PC-9 (cell line): ENCODE data around the gene PPP1CC. TPM values are rescaled to one million over a fixed set of nuclear protein-coding genes. Genes with fewer than 3 reads are reported as not detected.

Experiments used
- BruUV-seq: library from RNA; stranded (reverse); fragments of 400-500 nt; replicated peaks from 2 replicates; lab custom pipeline; 2021; lab: Mats Ljungman, UMichigan
- CTCF ChIA-PET: fragments of 300-600 bp; sonication (Branson Sonifier 250); formaldehyde crosslinking; loops from one replicate; lab custom pipeline; 2022; ENCODE audit warnings: antibody characterized with exemption; lab: Charles Lee
- POLR2A ChIA-PET: fragments of 300-600 bp; sonication (Branson Sonifier 250); formaldehyde crosslinking; loops from one replicate; lab custom pipeline; 2022; ENCODE audit warnings: antibody characterized with exemption; ENCODE audit not compliant: unreplicated experiment; lab: Charles Lee
- DNase-seq, 2 experiments: peaks; one replicate each; pipeline versions ENCODE4 v3.0.0 to v3.0.0-alpha.2; 2015 to 2022; ENCODE audit warnings: mixed read lengths in 1 of 2
- H2AFZ ChIP-seq: fragments of 200-600 bp; sonication (generic); 2 replicates; pipeline ENCODE4 v1.8.1; 2017; ENCODE audit warnings: antibody characterized with exemption
- H3F3A ChIP-seq: fragments of 200-600 bp; sonication (generic); 2 replicates; pipeline ENCODE4 v1.8.1; 2017; ENCODE audit warnings: antibody characterized with exemption, mild to moderate bottlenecking, low read depth; ENCODE audit not compliant: insufficient read depth
- H3K27ac ChIP-seq: fragments of 200-600 bp; sonication (generic); 2 replicates; pipeline ENCODE4 v1.6.1; 2016; ENCODE audit warnings: mixed run types
- H3K27me3 ChIP-seq: fragments of 200-600 bp; sonication (generic); 2 replicates; pipeline ENCODE4 v1.6.1; 2016; ENCODE audit warnings: low read depth, mixed run types; ENCODE audit not compliant: insufficient read depth
- H3K36me3 ChIP-seq: fragments of 200-600 bp; sonication (generic); 2 replicates; pipeline ENCODE4 v1.6.1; 2016; ENCODE audit warnings: low read depth, mixed run types
- H3K4me1 ChIP-seq: fragments of 200-600 bp; sonication (generic); replicated peaks from 2 replicates; pipeline ENCODE4 v1.6.1; 2016; ENCODE audit warnings: mixed run types; ENCODE audit not compliant: insufficient read depth
- H3K4me2 ChIP-seq: fragments of 200-600 bp; sonication (generic); 2 replicates; pipeline ENCODE4 v1.6.1; 2017; ENCODE audit warnings: mixed run types
- H3K4me3 ChIP-seq: fragments of 200-600 bp; sonication (generic); 2 replicates; pipeline ENCODE4 v1.6.1; 2016; ENCODE audit warnings: mixed run types
- H3K79me2 ChIP-seq: fragments of 200-600 bp; sonication (generic); 2 replicates; pipeline ENCODE4 v1.6.1; 2017; ENCODE audit warnings: low read depth, mixed run types
- H3K9me2 ChIP-seq: fragments of 200-600 bp; sonication (generic); 2 replicates; pipeline ENCODE4 v1.8.1; 2017; ENCODE audit warnings: mild to moderate bottlenecking; ENCODE audit not compliant: insufficient read depth
- H3K9me3 ChIP-seq: fragments of 200-600 bp; sonication (generic); 2 replicates; pipeline ENCODE4 v1.8.1; 2016; ENCODE audit warnings: low read depth; ENCODE audit not compliant: insufficient read depth
- H4K20me1 ChIP-seq: fragments of 200-600 bp; sonication (generic); 2 replicates; pipeline ENCODE4 v1.8.1; 2017; ENCODE audit not compliant: insufficient read depth
- CTCF ChIP-seq: fragments of 200-600 bp; sonication (generic); conservative IDR thresholded peaks from 2 replicates; pipeline ENCODE4 v1.6.1; 2017; ENCODE audit warnings: mixed run types, antibody characterized with exemption, mild to moderate bottlenecking, moderate library complexity
- EZH2 ChIP-seq: fragments of 200-600 bp; sonication (generic); IDR thresholded peaks from 2 replicates; pipeline ENCODE4 v1.8.0; 2017; ENCODE audit warnings: antibody characterized with exemption, low read depth
- intact Hi-C: fragments of 100-400 bp; cut with micrococcal nuclease; formaldehyde crosslinking; loops from one replicate; pipeline ENCODE4 v1.10.0; 2022; ENCODE audit not compliant: unreplicated experiment
- total RNA-seq: library from RNA; stranded (reverse); gene quantifications from 2 replicates; pipeline ENCODE4 v1.2.3, GENCODE V29; 2021

Gene PPP1CC
- total RNA-seq, 1 experiment from 2014 or later = 170 TPM

GRCh38 chr12:110708917-110709316 lies 33.8 kb downstream of the PPP1CC start:
- DNase-seq = no peak
- H3K79me2 ChIP-seq = no peaks in the 10 kb centered on the region
- H3K4me2 ChIP-seq = no peak overlapping the region
- no peaks in the 10 kb centered on the region for H3K27me3 ChIP-seq
- no peaks in the 10 kb centered on the region for H4K20me1 ChIP-seq
- no peak overlapping the region for H2AFZ ChIP-seq
- BruUV-seq = no TSS peak
- no peaks in the 10 kb centered on the region for H3K9me2 ChIP-seq
- H3K4me1 ChIP-seq = no peaks in the 10 kb centered on the region
- TF ChIP-seq EZH2 = no peak
- TF ChIP-seq CTCF = no peak
- no peaks in the 10 kb centered on the region for H3K36me3 ChIP-seq
- H3F3A ChIP-seq = no peaks in the 10 kb centered on the region
- no peak overlapping the region for H3K4me3 ChIP-seq
- intact Hi-C loops = loop anchor here (10.0 kb wide), 1 partner anchor 116 kb away; no protein-coding TSS in a partner anchor
- no peaks in the 10 kb centered on the region for H3K9me3 ChIP-seq
- POLR2A ChIA-PET = interaction anchor here (0.6 kb wide), 1 partner anchor 207 kb away, joined by 11 read pairs; the partner anchor contains the start of genes RAD9B and VPS29
- no peak overlapping the region for H3K27ac ChIP-seq
- CTCF ChIA-PET = no interaction called here

GRCh38 chr12:110705309-110705708 lies 37.4 kb downstream of the PPP1CC start:
- ChIA-PET POLR2A (no interaction called here), CTCF (interaction anchor here (0.6 to 1.3 kb wide), 2 partner anchors 122 to 227 kb away, joined by 4 to 5 read pairs; no protein-coding TSS in a partner anchor)
- H4K20me1 ChIP-seq = no peaks in the 10 kb centered on the region
- no peaks in the 10 kb centered on the region for H3K27me3 ChIP-seq
- no peak overlapping the region for H3K4me2 ChIP-seq
- no peak overlapping the region for H3K4me3 ChIP-seq
- H3K79me2 ChIP-seq = no peaks in the 10 kb centered on the region
- H2AFZ ChIP-seq = no peak overlapping the region
- H3K27ac ChIP-seq = no peak overlapping the region
- no peaks in the 10 kb centered on the region for H3K36me3 ChIP-seq
- DNase-seq = no peak
- H3K9me3 ChIP-seq = no peaks in the 10 kb centered on the region
- TF ChIP-seq CTCF (no peak), EZH2 (no peak)
- H3K9me2 ChIP-seq = no peaks in the 10 kb centered on the region
- no peaks in the 10 kb centered on the region for H3F3A ChIP-seq
- intact Hi-C loops = loop anchor here (10.0 kb wide), 1 partner anchor 119 kb away; no protein-coding TSS in a partner anchor
- no TSS peak for BruUV-seq
- H3K4me1 ChIP-seq = no peaks in the 10 kb centered on the region

GRCh38 chr12:110704750-110705149 lies 37.9 kb downstream of the PPP1CC start:
- no peaks in the 10 kb centered on the region for H3K9me2 ChIP-seq
- ChIA-PET CTCF (interaction anchor here (0.5 to 1.3 kb wide), 5 partner anchors 123 to 566 kb away, joined by 3 to 14 read pairs (median 5); no protein-coding TSS in a partner anchor), POLR2A (interaction anchor here (0.6 kb wide), 2 partner anchors 45 to 53 kb away, joined by 3 read pairs; no protein-coding TSS in a partner anchor)
- H3K36me3 ChIP-seq = no peaks in the 10 kb centered on the region
- no peak overlapping the region for H3K27ac ChIP-seq
- intact Hi-C loops = loop anchor here (5.0 to 10.0 kb wide), 2 partner anchors 120 to 183 kb away; no protein-coding TSS in a partner anchor
- H3K27me3 ChIP-seq = no peaks in the 10 kb centered on the region
- no peak overlapping the region for H3K4me2 ChIP-seq
- H4K20me1 ChIP-seq = no peaks in the 10 kb centered on the region
- no TSS peak for BruUV-seq
- no peaks in the 10 kb centered on the region for H3K4me1 ChIP-seq
- DNase-seq = no peak
- no peaks in the 10 kb centered on the region for H3F3A ChIP-seq
- H3K79me2 ChIP-seq = no peaks in the 10 kb centered on the region
- TF ChIP-seq EZH2 (no peak), CTCF (peak; percentile 58; the same call in 1 of the 2 replicates)
- no peak overlapping the region for H3K4me3 ChIP-seq
- no peak overlapping the region for H2AFZ ChIP-seq
- no peaks in the 10 kb centered on the region for H3K9me3 ChIP-seq
